Measurements from ENCODE around the gene SH3RF3.
"Not testable (repeated sequence)": the region's sequence is repeated elsewhere in the genome, so short reads cannot be mapped to it uniquely, and the experiment has no call there.

SH3RF3 gene

DNA sequence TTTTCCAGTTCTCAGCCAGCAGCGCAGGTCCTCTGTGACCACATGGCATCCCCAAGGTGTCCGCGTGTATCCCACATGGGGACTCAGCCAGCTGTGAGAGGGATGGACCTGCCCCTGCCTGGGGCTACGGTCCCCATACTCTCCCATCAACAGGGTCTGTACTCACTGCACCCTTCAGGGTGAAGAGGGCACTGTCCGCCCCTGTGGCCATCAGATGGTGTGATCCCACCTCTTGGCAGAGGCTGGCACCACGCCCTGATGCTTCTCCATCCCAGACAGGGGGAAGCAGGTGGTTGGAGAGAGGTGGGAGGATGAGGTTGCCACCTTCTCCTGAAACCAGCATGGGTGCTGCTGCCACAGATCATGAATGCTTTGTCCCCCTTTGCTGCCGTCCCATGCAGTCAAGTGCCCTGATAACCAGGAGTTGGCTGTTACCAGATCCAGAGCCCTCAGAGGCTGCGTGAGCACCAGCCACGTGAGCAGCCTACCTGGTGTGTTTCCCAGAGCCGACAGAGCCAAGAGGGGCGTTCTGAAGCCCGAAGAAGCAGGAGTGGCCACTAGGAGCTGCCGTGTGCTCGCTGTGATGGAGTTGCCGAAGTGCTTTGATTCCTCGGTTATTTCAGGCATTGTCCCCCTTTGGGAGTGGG, 93.9 kb downstream of the SH3RF3 start:
- no peak for DNase-seq

GRCh38 chr2:109223490-109223889, 94.5 kb downstream of the SH3RF3 start:
- no peak for DNase-seq

DNA sequence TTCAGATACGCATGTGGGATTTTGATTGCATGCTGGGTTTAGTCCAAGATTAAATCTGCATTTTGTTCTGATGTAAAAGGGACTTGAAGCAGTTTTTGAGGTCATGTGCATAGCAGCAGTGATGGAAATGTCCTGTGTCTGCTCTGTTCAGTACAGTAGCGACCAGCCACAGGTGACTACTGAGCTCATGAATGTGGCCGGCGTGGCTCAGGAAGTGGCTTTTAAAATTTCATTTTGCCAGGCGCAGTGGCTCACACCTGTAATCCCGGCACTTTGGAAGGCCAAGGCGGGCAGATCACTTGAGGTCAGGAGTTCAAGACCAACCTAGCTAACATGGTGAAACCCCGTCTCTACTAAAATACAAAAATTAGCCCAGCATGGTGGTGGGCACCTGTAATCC, 95.3 kb downstream of the SH3RF3 start:
- DNase-seq = not testable (repeated sequence)

DNA sequence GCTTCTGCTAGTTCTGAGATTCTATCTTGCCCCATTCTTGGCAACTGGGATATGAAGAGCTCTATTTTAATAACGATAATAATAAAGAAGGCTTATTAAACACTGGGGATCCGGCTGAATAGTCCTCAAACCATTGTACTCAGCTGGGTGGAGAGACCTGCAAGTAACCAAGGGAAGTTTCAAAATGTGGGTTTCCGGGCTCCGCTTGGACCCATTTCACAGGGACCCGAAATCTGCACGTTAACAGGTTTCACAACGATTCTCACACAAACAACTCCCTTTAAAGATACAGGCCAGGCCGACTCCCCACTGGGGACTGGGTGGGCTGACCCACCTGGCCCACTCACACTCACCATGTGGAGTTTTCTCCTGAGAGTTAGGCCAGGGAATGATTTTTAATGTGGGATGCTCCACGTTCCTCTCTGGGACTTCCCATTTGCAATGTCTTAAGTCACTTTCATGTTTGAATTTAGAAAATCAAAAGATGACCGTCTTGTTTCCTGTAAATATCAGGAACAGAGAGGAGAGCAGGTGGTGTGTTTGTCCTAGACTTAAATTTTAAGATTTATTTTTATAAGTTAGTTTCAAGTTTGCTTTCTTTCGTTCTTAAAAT, 96.3 kb downstream of the SH3RF3 start:
- DNase-seq = no peak

DNA sequence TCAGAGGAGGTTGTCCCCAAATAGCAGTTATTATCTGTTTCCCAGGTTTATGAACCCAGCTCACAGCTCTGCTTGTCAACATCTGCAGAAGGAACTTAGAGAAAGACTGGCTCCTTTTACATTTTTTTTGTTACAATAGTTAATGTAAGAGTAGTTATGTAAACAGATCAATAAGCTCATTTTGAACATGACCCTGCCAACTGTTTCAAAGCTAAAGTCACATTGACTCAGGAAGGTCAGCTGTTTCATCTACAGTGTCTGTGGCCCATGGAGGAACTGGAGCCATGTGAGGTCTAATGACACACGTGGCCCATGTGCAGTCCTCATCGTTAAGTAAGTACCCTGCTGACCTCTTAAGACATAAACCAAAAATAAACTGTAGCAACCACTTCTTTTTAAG, 97.1 kb downstream of the SH3RF3 start:
- DNase-seq = no peak

DNA sequence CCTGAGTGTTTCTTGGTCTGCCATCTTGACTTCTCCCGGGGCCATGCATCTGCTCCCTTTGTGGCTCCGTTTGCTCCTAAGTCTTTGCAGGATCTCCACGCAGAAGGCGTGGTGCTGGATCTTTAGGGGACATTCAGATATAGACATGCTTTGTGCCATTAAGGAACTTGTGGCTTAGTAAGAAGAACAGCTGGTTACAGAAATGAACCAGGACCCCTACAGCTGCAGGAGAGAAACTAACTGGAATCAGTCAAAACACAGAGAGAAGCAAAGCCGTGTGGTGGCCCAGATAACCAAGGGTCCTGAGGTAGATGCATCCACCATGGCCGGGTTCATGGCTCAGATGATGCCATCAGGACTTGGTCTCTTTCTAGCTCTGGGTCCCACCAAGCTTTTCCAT, 97.6 kb downstream of the SH3RF3 start:
- DNase-seq = no peak

- no peak for DNase-seq
Measured at GRCh38 chr2:109229094-109229675, 100.2 kb downstream of the SH3RF3 start.

GRCh38 chr2:109230941-109231420, 102.0 kb downstream of the SH3RF3 start:
- no peak for DNase-seq

DNA sequence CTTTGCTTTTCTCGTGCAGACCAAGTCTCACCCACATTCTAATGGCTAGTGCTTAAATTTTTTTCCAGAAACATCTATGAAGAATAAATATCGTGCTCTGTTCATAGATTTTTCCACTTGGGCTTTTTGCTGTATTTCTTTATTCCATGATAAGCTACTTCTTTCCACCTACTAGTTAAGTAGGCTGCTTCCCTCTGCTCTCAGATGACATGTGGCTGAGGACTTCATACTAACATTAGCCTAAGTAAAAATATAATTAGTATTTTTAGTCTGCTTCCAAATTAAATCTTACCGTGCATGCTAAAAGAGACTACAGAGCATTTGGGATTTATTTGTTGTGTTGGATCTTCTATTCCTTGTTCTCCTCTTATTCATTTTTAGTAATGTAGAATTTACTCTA, 102.4 kb downstream of the SH3RF3 start:
- no peak for DNase-seq

GRCh38 chr2:109231996-109232705, 103.1 kb downstream of the SH3RF3 start:
- DNase-seq = no peak

DNA sequence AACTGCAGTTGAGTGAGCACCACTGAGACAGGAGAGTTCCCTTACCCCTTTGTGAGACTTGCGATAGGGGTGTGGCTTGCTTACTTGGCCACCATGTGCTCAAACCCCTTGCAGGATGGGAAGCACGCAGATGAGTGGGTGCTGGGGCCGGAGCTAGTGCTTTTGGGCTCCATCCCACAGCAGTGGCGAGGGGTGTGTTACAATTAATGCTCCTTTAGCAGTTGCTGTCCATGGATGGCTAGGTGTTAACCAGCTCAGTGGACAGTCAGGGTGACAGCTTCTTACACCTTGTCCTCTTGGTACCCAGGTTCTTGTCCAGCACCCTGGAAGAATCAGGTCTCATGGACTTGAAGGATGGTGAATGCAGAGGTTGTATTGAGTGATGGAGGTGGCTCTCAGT, 103.9 kb downstream of the SH3RF3 start:
- DNase-seq = no peak

- no peak for DNase-seq
Measured at GRCh38 chr2:109233643-109234042, 104.6 kb downstream of the SH3RF3 start.

DNA sequence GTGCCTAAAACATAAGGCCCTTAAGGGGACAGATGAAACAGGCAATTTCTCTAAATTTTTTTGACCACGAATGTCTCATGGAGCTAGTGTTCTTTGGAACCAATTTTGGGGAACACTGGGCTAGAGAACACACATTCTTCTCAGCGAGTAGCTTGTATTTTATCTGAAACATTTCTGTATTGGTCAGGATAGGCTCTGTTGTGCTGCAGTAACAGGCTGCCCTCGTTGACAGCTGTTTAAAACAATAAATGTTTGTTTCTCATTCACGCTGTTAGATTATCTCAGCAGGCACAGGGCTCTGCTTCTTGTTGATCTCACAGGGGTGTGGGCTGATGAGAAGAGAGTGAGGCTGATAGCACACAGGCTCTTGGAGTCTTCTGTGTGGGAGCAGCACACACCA, 105.3 kb downstream of the SH3RF3 start:
- DNase-seq = no peak

- no peak for DNase-seq
Measured at GRCh38 chr2:109236147-109236546, 107.1 kb downstream of the SH3RF3 start.

- no peak for DNase-seq
Measured at GRCh38 chr2:109237792-109238191, 108.8 kb downstream of the SH3RF3 start.

GRCh38 chr2:109238580-109238979, 109.6 kb downstream of the SH3RF3 start:
- DNase-seq = no peak

DNA sequence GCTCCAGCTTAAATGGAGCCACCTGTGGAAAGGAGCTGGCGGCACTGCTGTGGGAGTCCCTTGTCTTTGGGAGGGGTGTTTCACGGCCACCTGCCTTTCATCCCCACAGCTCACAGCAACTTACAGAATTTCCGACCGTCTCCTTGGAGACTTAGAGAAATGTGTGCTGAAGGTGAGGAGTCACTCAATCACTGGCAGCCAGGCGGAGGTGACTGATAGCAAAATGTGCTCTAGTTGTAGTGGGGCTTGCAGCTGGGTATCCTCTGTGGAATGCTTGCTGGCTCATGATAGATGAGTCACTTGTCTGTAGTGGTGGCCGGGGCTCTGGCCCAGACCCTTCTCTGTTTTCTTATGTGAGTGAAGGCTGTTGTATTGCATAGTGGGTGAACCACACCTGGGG, 110.7 kb downstream of the SH3RF3 start:
- DNase-seq = no peak

DNA sequence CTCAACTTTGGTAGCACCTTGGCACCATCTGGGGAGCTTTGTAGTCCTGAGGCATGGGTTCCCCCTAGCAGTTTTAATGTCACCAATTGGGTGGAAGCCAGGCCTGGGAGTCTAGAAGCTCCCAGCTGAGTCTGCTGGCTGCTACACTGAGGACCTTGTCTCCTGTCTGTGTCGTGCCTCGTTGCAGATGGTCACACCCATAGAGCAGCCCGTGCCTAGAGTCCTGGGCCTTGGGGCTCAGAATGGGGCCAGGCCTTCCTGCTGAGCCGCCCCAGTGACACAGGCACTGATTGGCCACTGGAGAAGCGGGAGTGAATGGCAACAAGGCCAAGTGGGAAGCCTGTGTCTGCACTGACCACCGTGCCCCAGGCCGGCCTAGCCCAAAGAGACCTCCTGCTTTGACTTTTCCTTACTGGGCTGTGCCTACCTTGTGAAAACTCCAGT, 113.2 kb downstream of the SH3RF3 start:
- DNase-seq = no peak

DNA sequence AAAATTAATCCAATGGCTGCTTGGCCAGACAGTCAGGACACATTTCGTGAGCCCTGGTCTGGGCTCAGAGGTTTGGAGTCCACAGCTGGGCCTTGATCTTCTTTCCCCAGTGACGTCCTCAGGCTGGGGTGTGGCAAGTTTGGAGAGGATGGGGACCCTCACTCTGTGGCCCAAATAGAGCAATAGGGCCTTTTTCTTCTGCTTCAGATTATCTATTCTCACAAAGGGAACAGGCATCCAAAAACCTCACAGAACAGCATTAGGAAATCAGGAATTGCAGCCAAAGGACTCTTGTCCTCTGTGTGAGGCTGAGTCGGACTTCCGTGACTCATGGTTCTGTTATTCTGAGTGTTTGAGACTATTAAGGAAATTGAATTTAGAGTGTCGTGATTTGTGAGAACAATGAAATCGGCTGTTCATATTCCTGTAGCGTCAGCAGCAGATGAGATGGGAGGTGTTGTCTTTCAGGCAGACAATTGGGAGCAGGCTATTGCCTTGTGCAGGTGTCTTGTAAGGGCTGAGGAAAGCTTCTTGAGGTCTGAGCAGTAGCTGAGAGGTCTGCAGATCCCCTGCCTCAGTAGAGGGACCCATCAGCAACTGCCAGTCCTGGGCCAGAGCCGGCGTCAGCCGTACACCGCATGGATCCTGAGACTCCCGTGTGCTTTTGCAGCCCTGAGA, 113.8 kb downstream of the SH3RF3 start:
- no peak for DNase-seq

- no peak for DNase-seq
Measured at GRCh38 chr2:109243526-109244303, 114.7 kb downstream of the SH3RF3 start.

- no peak for DNase-seq
Measured at GRCh38 chr2:109244304-109244582, 115.2 kb downstream of the SH3RF3 start.

DNA sequence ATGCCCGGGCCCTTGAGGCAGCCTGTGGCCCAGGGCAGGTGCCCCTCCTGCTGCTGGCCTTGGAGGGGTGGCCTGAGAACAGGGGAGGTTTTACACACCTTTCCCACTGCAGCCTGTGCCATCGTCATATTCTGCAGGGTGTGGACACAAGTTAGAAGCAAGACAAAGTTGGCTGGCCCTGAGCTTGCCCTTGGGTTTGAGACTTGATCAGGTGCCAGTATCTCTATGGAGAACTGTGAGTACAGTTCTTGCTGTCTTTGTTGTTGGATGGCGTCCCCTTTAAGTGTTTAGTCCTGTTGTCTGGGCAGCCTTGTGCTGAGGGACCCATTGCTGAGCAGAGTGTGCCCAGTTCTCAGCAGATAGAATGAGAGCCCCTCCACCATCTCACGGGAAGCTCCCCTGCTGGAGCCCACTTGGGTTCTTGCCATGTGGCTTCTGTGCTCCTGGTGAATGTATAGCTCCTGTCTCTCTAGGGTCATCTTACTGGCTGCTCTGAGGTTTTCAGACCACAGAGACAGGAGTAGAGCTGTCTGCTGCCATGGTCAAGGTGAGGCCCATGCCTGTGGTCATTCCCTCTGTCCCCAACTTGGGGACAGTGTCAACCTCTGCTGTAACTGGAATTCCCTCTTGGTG, 115.9 kb downstream of the SH3RF3 start:
- DNase-seq = no peak

Measured in NCI-H2081 treated with DMSO at 0.1 percent for 48 hours (cell line).